K562 (cell line): ENCODE measurements around the gene UPK2. TPM values are rescaled to one million over a fixed set of nuclear protein-coding genes. Genes with fewer than 3 reads are reported as not detected.

ENCODE experiments used
- CHCHD3 ChIP-seq: fragments of 250-450 bp; sonication (Bioruptor Pico); IDR thresholded peaks from 2 replicates; pipeline ENCODE4 v2.1.2; 2022; ENCODE audit warnings: mild to moderate bottlenecking
- HCFC1 ChIP-seq: IDR thresholded peaks from 2 replicates; pipeline ENCODE4 v1.6.1; 2012; ENCODE audit warnings: low read depth, low read length, improper control_type of control experiment
- MTA2 ChIP-seq: fragments of 450-650 bp; IDR thresholded peaks from 2 replicates; pipeline ENCODE4 v1.6.1; 2016; ENCODE audit warnings: low read depth
- RBBP5 ChIP-seq: fragments of 200-600 bp; sonication (generic); IDR thresholded peaks from 2 replicates; pipeline ENCODE4 v1.6.1; 2012; ENCODE audit warnings: borderline replicate concordance, mild to moderate bottlenecking, low read length, control low read depth, inconsistent platforms; ENCODE audit not compliant: insufficient read depth, poor library complexity, severe bottlenecking
- RBFOX2 ChIP-seq: fragments of 200-400 bp; formaldehyde crosslinking; IDR thresholded peaks from 2 replicates; pipeline ENCODE4 v1.6.1; 2017; ENCODE audit warnings: low read depth, mild to moderate bottlenecking, low read length, moderate library complexity
- RBM17 ChIP-seq: fragments of 200-400 bp; formaldehyde crosslinking; IDR thresholded peaks from 2 replicates; pipeline ENCODE4 v1.6.1; 2017; ENCODE audit warnings: low read depth, mild to moderate bottlenecking, low read length, borderline replicate concordance
- RHOXF2B ChIP-seq: fragments of 250-450 bp; sonication (Bioruptor Pico); conservative IDR thresholded peaks from 2 replicates; pipeline ENCODE4 v1.5.1; 2021
- TAF1 ChIP-seq: IDR thresholded peaks from 2 replicates; pipeline ENCODE4 v1.6.1; 2011; ENCODE audit warnings: mild to moderate bottlenecking, low read length, moderate library complexity; ENCODE audit not compliant: insufficient read depth, control insufficient read depth, severe bottlenecking; ENCODE audit errors: extremely low read depth
- TGIF2 ChIP-seq: sonication (generic); formaldehyde crosslinking; IDR thresholded peaks from 2 replicates; pipeline ENCODE4 v1.8.1; 2022; ENCODE audit warnings: mild to moderate bottlenecking, missing genetic modification reagents, moderate library complexity
- XRCC3 ChIP-seq: fragments of 450-650 bp; IDR thresholded peaks from 2 replicates; pipeline ENCODE4 v1.6.1; 2017; ENCODE audit warnings: mild to moderate bottlenecking, moderate library complexity
- ZEB2 ChIP-seq: fragments of 450-650 bp; IDR thresholded peaks from 2 replicates; pipeline ENCODE4 v1.6.1; 2016
- ZNF12 ChIP-seq: sonication (generic); formaldehyde crosslinking; IDR thresholded peaks from 2 replicates; pipeline ENCODE4 v1.4.0; 2020; ENCODE audit warnings: mild to moderate bottlenecking, missing genetic modification reagents
- ZNF146 ChIP-seq: IDR thresholded peaks from one replicate; pipeline ENCODE4 v1.6.1; 2018; ENCODE audit warnings: missing compliant biosample characterization; ENCODE audit not compliant: unreplicated experiment
- polyA plus RNA-seq, 8 experiments: library from polyadenylated mRNA; depleted of rRNA in 4 of 8; stranded (reverse) in 5 of 8; unstranded in 3 of 8; fragments of >200 nt; fragmentation: Nextera tagmentation in 2 of 8; fragmentation: Illumina TruSeq in 1 of 8; extraction: Ambion mirVana in 2 of 8; extraction: Trizol in 1 of 8; gene quantifications; 2 replicates each; pipeline versions ENCODE4 v1.2.1 to v1.2.3, GENCODE V29; 2011 to 2014; ENCODE audit warnings: inconsistent platforms in 1 of 8, missing spikeins in 1 of 8
- total RNA-seq, 7 experiments: library from RNA; depleted of rRNA in 6 of 7; stranded (reverse); fragments of >200 nt in 6 of 7; fragmentation: Illumina TruSeq in 2 of 7; extraction: Trizol in 2 of 7; gene quantifications; 2 replicates each; pipeline versions ENCODE4 v1.2.1 to v1.2.3, GENCODE V29; 2011 to 2021; ENCODE audit warnings: low replicate concordance in 1 of 7
- TF ChIP-seq, protein P1 (sequence below), 2 experiments: IDR thresholded peaks; 2 replicates each; pipeline ENCODE4 v1.6.1; 2011; ENCODE audit warnings: borderline replicate concordance in 1 of 2, control low read depth in 1 of 2, low read depth in 1 of 2, low read length in 1 of 2, mild to moderate bottlenecking in 1 of 2, mixed read lengths in 1 of 2, moderate library complexity in 1 of 2; ENCODE audit not compliant: insufficient read depth in 1 of 2, insufficient read length in 1 of 2, poor library complexity in 1 of 2, severe bottlenecking in 1 of 2; ENCODE audit errors: extremely low read depth in 1 of 2
- TF ChIP-seq, protein P2 (sequence below): IDR thresholded peaks from 2 replicates; pipeline ENCODE4 v1.6.1; 2016; ENCODE audit warnings: missing genetic modification characterization, missing compliant biosample characterization
- TF ChIP-seq, protein P3 (sequence below): fragments of 450-650 bp; IDR thresholded peaks from 2 replicates; pipeline ENCODE4 v1.6.1; 2018; ENCODE audit not compliant: partially characterized antibody
- TF ChIP-seq, protein P4 (sequence below), 3 experiments: IDR thresholded peaks in 2 of 3; conservative IDR thresholded peaks in 1 of 3; 2 replicates each; pipeline ENCODE4 v1.5.1; 2011 to 2012; ENCODE audit warnings: low read length in 3 of 3, mild to moderate bottlenecking in 3 of 3, control low read depth in 2 of 3, improper control_type of control experiment in 1 of 3, inconsistent platforms in 1 of 3, low read depth in 1 of 3, mixed read lengths in 1 of 3, moderate library complexity in 1 of 3; ENCODE audit not compliant: insufficient read depth in 2 of 3
- TF ChIP-seq, protein P5 (sequence below): fragments of 250-450 bp; sonication (Bioruptor Pico); IDR thresholded peaks from 2 replicates; pipeline ENCODE4 v1.8.0; 2022; ENCODE audit warnings: moderate library complexity, mild to moderate bottlenecking, inconsistent platforms

UPK2 gene
- total and polyA plus RNA-seq, 9 of the 15 experiments (the other 6 are each of a cell fraction or from before 2014, with no cell fraction given): not detected

DNA sequence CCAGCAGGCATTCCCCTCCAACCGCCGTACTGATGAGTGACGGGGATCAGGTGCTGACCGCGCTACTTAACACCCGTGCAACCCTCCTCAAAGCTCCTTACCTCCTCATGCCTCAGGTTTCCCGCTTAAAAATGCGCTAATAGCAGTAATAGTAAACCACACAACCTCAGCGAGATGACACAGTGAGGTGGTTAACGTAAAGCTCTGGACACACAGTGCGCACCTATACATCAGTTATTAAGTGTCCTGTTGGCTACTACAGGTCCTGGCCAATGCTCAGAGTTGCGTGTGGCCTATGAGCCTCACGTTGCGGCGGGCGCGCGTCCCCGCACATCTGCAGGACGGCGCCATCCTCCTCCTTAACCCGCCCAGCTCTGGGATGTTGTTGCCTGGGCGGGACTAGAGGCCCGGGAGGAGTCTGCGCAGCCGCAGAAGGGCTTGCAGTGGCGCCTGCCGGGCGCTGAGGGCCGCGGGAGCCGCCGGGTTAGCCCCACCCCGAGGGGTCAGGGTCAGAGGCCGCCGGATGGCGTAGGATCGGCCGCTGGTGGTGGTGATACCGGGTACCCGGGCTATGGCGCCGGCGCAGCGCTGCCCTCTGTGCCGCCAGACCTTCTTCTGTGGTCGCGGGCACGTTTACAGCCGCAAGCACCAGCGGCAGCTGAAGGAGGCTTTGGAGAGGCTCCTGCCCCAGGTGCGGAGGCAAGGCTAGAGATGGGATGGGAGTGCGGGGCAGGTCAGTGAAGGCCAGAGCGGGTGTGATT, 41.7 kb downstream of the UPK2 start, which contains the start of gene CENATAC (continued):
- TF ChIP-seq, protein P1, sequence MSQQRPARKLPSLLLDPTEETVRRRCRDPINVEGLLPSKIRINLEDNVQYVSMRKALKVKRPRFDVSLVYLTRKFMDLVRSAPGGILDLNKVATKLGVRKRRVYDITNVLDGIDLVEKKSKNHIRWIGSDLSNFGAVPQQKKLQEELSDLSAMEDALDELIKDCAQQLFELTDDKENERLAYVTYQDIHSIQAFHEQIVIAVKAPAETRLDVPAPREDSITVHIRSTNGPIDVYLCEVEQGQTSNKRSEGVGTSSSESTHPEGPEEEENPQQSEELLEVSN (IDR thresholded peaks at IDR 0.05; ENCODE audit: borderline replicate concordance in 1 of 2, extremely low read depth in 1 of 2, insufficient read depth in 1 of 2, insufficient read length in 1 of 2, low read depth in 1 of 2, low read length in 1 of 2, poor library complexity in 1 of 2, severe bottlenecking in 1 of 2): peak; percentile 74 to 84
- TF ChIP-seq CHCHD3 (no peak), ZEB2 (0 out of 2 replicates have a peak, but pooled peaks have one; percentile 14), RHOXF2B (no peak), RBM17 (no peak), TAF1 (peak; percentile 48), ZNF12 (CRISPR knock-in tag) (peak; percentile 74; the same call in 1 of the 2 replicates), XRCC3 (no peak), HCFC1 (peak; percentile 52), ZNF146 (CRISPR knock-in tag) (no peak), RBFOX2 (peak; percentile 90), TGIF2 (CRISPR knock-in tag) (0 out of 2 replicates have a peak, but pooled peaks have one; percentile 78), MTA2 (peak; percentile 70), RBBP5 (no peak)
- TF ChIP-seq, protein P2, sequence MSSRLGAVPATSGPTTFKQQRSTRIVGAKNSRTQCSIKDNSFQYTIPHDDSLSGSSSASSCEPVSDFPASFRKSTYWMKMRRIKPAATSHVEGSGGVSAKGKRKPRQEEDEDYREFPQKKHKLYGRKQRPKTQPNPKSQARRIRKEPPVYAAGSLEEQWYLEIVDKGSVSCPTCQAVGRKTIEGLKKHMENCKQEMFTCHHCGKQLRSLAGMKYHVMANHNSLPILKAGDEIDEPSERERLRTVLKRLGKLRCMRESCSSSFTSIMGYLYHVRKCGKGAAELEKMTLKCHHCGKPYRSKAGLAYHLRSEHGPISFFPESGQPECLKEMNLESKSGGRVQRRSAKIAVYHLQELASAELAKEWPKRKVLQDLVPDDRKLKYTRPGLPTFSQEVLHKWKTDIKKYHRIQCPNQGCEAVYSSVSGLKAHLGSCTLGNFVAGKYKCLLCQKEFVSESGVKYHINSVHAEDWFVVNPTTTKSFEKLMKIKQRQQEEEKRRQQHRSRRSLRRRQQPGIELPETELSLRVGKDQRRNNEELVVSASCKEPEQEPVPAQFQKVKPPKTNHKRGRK (tag): no peak
- TF ChIP-seq, protein P3, sequence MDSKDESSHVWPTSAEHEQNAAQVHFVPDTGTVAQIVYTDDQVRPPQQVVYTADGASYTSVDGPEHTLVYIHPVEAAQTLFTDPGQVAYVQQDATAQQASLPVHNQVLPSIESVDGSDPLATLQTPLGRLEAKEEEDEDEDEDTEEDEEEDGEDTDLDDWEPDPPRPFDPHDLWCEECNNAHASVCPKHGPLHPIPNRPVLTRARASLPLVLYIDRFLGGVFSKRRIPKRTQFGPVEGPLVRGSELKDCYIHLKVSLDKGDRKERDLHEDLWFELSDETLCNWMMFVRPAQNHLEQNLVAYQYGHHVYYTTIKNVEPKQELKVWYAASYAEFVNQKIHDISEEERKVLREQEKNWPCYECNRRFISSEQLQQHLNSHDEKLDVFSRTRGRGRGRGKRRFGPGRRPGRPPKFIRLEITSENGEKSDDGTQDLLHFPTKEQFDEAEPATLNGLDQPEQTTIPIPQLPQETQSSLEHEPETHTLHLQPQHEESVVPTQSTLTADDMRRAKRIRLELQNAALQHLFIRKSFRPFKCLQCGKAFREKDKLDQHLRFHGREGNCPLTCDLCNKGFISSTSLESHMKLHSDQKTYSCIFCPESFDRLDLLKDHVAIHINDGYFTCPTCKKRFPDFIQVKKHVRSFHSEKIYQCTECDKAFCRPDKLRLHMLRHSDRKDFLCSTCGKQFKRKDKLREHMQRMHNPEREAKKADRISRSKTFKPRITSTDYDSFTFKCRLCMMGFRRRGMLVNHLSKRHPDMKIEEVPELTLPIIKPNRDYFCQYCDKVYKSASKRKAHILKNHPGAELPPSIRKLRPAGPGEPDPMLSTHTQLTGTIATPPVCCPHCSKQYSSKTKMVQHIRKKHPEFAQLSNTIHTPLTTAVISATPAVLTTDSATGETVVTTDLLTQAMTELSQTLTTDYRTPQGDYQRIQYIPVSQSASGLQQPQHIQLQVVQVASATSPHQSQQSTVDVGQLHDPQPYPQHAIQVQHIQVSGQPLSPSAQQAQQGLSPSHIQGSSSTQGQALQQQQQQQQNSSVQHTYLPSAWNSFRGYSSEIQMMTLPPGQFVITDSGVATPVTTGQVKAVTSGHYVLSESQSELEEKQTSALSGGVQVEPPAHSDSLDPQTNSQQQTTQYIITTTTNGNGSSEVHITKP: no peak
- TF ChIP-seq, protein P4, sequence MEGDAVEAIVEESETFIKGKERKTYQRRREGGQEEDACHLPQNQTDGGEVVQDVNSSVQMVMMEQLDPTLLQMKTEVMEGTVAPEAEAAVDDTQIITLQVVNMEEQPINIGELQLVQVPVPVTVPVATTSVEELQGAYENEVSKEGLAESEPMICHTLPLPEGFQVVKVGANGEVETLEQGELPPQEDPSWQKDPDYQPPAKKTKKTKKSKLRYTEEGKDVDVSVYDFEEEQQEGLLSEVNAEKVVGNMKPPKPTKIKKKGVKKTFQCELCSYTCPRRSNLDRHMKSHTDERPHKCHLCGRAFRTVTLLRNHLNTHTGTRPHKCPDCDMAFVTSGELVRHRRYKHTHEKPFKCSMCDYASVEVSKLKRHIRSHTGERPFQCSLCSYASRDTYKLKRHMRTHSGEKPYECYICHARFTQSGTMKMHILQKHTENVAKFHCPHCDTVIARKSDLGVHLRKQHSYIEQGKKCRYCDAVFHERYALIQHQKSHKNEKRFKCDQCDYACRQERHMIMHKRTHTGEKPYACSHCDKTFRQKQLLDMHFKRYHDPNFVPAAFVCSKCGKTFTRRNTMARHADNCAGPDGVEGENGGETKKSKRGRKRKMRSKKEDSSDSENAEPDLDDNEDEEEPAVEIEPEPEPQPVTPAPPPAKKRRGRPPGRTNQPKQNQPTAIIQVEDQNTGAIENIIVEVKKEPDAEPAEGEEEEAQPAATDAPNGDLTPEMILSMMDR (IDR thresholded peaks at IDR 0.05 in 2 of 3, conservative IDR thresholded peaks at IDR 0.05 in 1 of 3; ENCODE audit: insufficient read depth in 2 of 3, low read depth in 1 of 3, low read length in 3 of 3): peak; percentile 10 to 24 (median 16); a peak in 1 of 6 replicates
- TF ChIP-seq, protein P5, sequence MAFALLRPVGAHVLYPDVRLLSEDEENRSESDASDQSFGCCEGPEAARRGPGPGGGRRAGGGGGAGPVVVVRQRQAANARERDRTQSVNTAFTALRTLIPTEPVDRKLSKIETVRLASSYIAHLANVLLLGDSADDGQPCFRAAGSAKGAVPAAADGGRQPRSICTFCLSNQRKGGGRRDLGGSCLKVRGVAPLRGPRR (CRISPR knock-in tag): 0 out of 2 replicates have a peak, but pooled peaks have one; percentile 9
